Transverse colon (tissue), 4 donors: ENCODE measurements around the gene UNC5C. TPM values are rescaled to one million over a fixed set of nuclear protein-coding genes. Genes with fewer than 3 reads are reported as not detected.
A peak's percentile ranks its signal among the peaks of the same experiment; 100 is the strongest.

Experiments
- DNase-seq: peaks from one replicate; pipeline ENCODE4 v3.0.0-alpha.2; 2019
- H3K27ac ChIP-seq, 4 donors: fragments of 200-600 bp; sonication (generic); 2 replicates each; pipeline ENCODE4 v1.5.1; 2016 to 2018; ENCODE audit warnings: inconsistent platforms in 4 of 4
- H3K27me3 ChIP-seq: fragments of 200-600 bp; sonication (generic); 2 replicates; pipeline ENCODE4 v1.5.1; 2017; ENCODE audit warnings: inconsistent platforms
- H3K36me3 ChIP-seq, 4 donors: fragments of 200-600 bp; sonication (generic); 2 replicates each; pipeline ENCODE4 v1.5.1; 2017 to 2019; ENCODE audit warnings: inconsistent platforms in 4 of 4
- H3K4me1 ChIP-seq, 4 donors: fragments of 200-600 bp; sonication (generic); 2 replicates each; pipeline ENCODE4 v1.5.1; 2017 to 2020; ENCODE audit warnings: inconsistent platforms in 4 of 4
- H3K4me3 ChIP-seq, 4 donors: fragments of 200-600 bp; sonication (generic); 1 replicate in 1 of 4; 2 replicates in 3 of 4; pipeline versions ENCODE4 v1.5.1 to v1.6.1; 2017 to 2019; ENCODE audit warnings: inconsistent platforms in 4 of 4
- H3K9me3 ChIP-seq, 2 donors: fragments of 200-600 bp; sonication (generic); 2 replicates each; pipeline ENCODE4 v1.5.1; 2017 to 2019; ENCODE audit warnings: inconsistent platforms in 2 of 2
- CTCF ChIP-seq, 5 experiments: fragments of 200-600 bp in 3 of 5; fragments of 450-650 bp in 2 of 5; sonication (generic) in 3 of 5; IDR thresholded peaks; 1 replicate in 2 of 5; 2 replicates in 3 of 5; pipeline ENCODE4 v1.5.1; 2016 to 2017; ENCODE audit warnings: antibody characterized with exemption in 5 of 5, inconsistent platforms in 3 of 5, mild to moderate bottlenecking in 2 of 5, moderate library complexity in 1 of 5
- EP300 ChIP-seq: sonication (generic); formaldehyde crosslinking; IDR thresholded peaks from one replicate; pipeline ENCODE4 v1.6.1; 2017; ENCODE audit warnings: antibody characterized with exemption, low read depth
- POLR2A ChIP-seq: fragments of 450-650 bp; IDR thresholded peaks from one replicate; pipeline ENCODE4 v1.6.1; 2016; ENCODE audit warnings: antibody characterized with exemption, mild to moderate bottlenecking, moderate library complexity
- POLR2AphosphoS5 ChIP-seq, 3 donors: sonication (generic); formaldehyde crosslinking; IDR thresholded peaks; one replicate each; pipeline ENCODE4 v1.6.1; 2016; ENCODE audit warnings: antibody characterized with exemption in 3 of 3
- WGBS, 2 donors: methylation state at CpG; one replicate each; pipeline ENCODE4 v1.1.5; 2018; ENCODE audit warnings: low coverage in 1 of 2; 5-methylcytosine and 5-hydroxymethylcytosine counted together
- in situ Hi-C, 4 donors: fragments of 200-750 bp; cut with MboI; loops; one replicate each; pipeline versions ENCODE4 v1.15.0 to v1.15.1; 2017; ENCODE audit warnings: low sequenced_read_pairs in 3 of 4, low pct_ligation_motif_present in 1 of 4, low pct_unique_long_range_greater_than_20kb in 1 of 4
- intact Hi-C: fragments of 100-400 bp; cut with DNase I; formaldehyde crosslinking; loops from one replicate; pipeline ENCODE4 v1.15.1; 2023; ENCODE audit warnings: low total_unique reads
- total RNA-seq, 4 donors: library from RNA; depleted of rRNA; stranded (reverse); fragments of >200 nt; gene quantifications; one replicate each; pipeline ENCODE4 v1.1.0, GENCODE V29; 2016

UNC5C gene
- total RNA-seq, 4 donors from 2014 or later, result 4.5 to 6.8 (median 4.8) TPM

- Histone ChIP-seq H3K36me3 (no peaks in the 10 kb centered on the region), H3K4me1 (no peaks in the 10 kb centered on the region), H3K27ac (peak overlapping the region in 1 of 4 donors; percentile 10), H3K9me3 (no peaks in the 10 kb centered on the region), H3K4me3 (no peak overlapping the region), H3K27me3 (no peaks in the 10 kb centered on the region)
- intact Hi-C loops (no loop called here), in situ Hi-C loops (no loop called here)
- no peak for DNase-seq
- no peak for TF ChIP-seq POLR2AphosphoS5 (IDR thresholded peaks at IDR 0.05)
- no peak for TF ChIP-seq CTCF (IDR thresholded peaks at IDR 0.05)
- TF ChIP-seq POLR2A, result no peak
- no peak for TF ChIP-seq EP300
- WGBS, 2 donors, result 69 to 72% methylated on average over 3 of the region's 3 CpGs
These were observed 10.8 kb downstream of the UNC5C start for GRCh38 chr4:95537863-95538488.

GRCh38 chr4:95537191-95537590 is 11.6 kb downstream of the UNC5C start:
- no peak overlapping the region for H3K4me3 ChIP-seq
- intact Hi-C loops, result no loop called here
- no peaks in the 10 kb centered on the region for H3K27me3 ChIP-seq
- DNase-seq, result no peak
- in situ Hi-C loops, result no loop called here
- 63 to 67% methylated on average over 8 of the region's 8 CpGs for WGBS, 2 donors
- no peak for TF ChIP-seq EP300
- TF ChIP-seq POLR2AphosphoS5 (IDR thresholded peaks at IDR 0.05), result no peak
- TF ChIP-seq POLR2A, result no peak
- no peak for TF ChIP-seq CTCF (IDR thresholded peaks at IDR 0.05)
- H3K36me3 ChIP-seq, result no peaks in the 10 kb centered on the region
- peak overlapping the region in 1 of 4 donors; percentile 10 for H3K27ac ChIP-seq
- H3K4me1 ChIP-seq, result no peaks in the 10 kb centered on the region
- no peaks in the 10 kb centered on the region for H3K9me3 ChIP-seq

DNA sequence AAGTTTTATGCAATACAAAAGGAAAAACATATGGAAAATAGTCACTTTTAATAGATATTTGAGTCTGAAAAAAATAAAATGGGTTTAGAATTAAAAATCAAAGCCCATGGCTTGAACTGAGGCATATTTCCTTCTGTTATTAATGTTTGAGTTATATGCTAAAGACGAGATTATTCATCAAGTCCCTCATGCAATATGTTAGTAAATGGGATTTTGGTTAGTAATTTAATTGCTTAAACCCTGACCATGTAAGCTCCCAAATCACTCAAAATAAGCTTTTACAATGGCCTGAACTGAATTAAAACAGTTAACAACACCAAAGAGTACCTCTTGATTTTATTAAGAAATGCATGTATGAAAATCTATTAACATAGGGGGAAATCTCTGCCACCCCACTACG is 12.1 kb downstream of the UNC5C start:
- H3K4me3 ChIP-seq, result no peak overlapping the region
- no peak for DNase-seq
- TF ChIP-seq EP300, result no peak
- in situ Hi-C loops, result no loop called here
- H3K9me3 ChIP-seq, result no peaks in the 10 kb centered on the region
- H3K27ac ChIP-seq, result no peak overlapping the region
- intact Hi-C loops, result no loop called here
- H3K36me3 ChIP-seq, result no peaks in the 10 kb centered on the region
- WGBS, 2 donors, result 74 to 82% methylated on average over 2 of the region's 2 CpGs
- H3K27me3 ChIP-seq, result no peaks in the 10 kb centered on the region
- H3K4me1 ChIP-seq, result no peaks in the 10 kb centered on the region

- TF ChIP-seq EP300 (no peak), POLR2AphosphoS5 (IDR thresholded peaks at IDR 0.05) (no peak), POLR2A (no peak), CTCF (IDR thresholded peaks at IDR 0.05) (no peak)
- 63 to 72% methylated on average over 4 of the region's 4 CpGs for WGBS, 2 donors
- Histone ChIP-seq H3K27me3 (no peaks in the 10 kb centered on the region), H3K4me3 (no peak overlapping the region), H3K27ac (no peak overlapping the region), H3K4me1 (no peaks in the 10 kb centered on the region), H3K9me3 (no peaks in the 10 kb centered on the region), H3K36me3 (no peaks in the 10 kb centered on the region)
- in situ Hi-C loops, result no loop called here
- intact Hi-C loops, result no loop called here
- DNase-seq, result no peak
These were observed 13.6 kb downstream of the UNC5C start for GRCh38 chr4:95535180-95535579.

DNA sequence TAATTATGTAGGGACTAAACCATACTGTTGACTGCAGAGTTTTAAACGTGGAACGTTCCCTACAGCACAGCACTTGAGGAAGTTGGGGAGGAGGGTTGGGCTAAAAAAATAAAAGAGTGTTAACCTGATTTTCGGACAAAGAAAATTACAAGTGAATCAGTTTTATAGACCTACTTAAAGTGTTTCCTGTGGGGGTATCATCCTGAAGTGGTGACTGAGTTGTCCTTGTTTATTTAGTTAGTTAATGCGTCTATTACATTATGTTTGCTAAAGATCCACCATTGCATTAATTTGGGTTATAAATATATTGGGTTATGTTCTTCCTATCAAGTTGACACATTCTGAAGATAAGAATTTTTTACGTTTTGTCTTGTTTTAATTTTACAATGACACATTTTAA is 14.7 kb downstream of the UNC5C start:
- Histone ChIP-seq H3K4me1 (no peaks in the 10 kb centered on the region), H3K9me3 (no peaks in the 10 kb centered on the region), H3K36me3 (no peaks in the 10 kb centered on the region), H3K4me3 (no peak overlapping the region), H3K27ac (no peak overlapping the region), H3K27me3 (no peaks in the 10 kb centered on the region)
- TF ChIP-seq EP300 (no peak), CTCF (IDR thresholded peaks at IDR 0.05) (no peak), POLR2AphosphoS5 (IDR thresholded peaks at IDR 0.05) (no peak), POLR2A (no peak)
- intact Hi-C loops, result no loop called here
- in situ Hi-C loops, result no loop called here
- no peak for DNase-seq
- WGBS, 2 donors, result 43 to 67% methylated on average over 5 of the region's 5 CpGs
